Stimulated activated CD8-positive, alpha-beta memory T cell treated with anti-CD3 and anti-CD28 coated beads, Interleukin-2, amount 100 ng/mL, for 1 hour (primary cell): ENCODE results near the gene UBE2L6.

Experiments
- DNase-seq, 2 donors: peaks; one replicate each; pipeline ENCODE4 v3.0.0-alpha.2; 2020; ENCODE audit warnings: low read depth in 2 of 2

Gene UBE2L6

GRCh38 chr11:57530215-57530595 lies 37.3 kb downstream of the UBE2L6 start:
- DNase-seq = no peak

- no peak for DNase-seq
Observed at GRCh38 chr11:57529012-57529411, 38.5 kb downstream of the UBE2L6 start.

GRCh38 chr11:57527056-57527631 lies 40.3 kb downstream of the UBE2L6 start:
- DNase-seq = peak; percentile 57 to 61

GRCh38 chr11:57523419-57523818 lies 44.1 kb downstream of the UBE2L6 start:
- no peak for DNase-seq

- DNase-seq = no peak
Observed at GRCh38 chr11:57521116-57521515, 46.4 kb downstream of the UBE2L6 start.

GRCh38 chr11:57516061-57516443 lies 51.4 kb downstream of the UBE2L6 start:
- DNase-seq = no peak

- DNase-seq = no peak
Observed at GRCh38 chr11:57515332-57516060, 52.0 kb downstream of the UBE2L6 start, which contains the start of gene SLC43A1. TSS of gene SLC43A1 (minus strand) at chr11:57515702. CDS start at chr11:57514111, 1,591 bp downstream.

- no peak for DNase-seq
Observed at GRCh38 chr11:57514538-57515331, 52.7 kb downstream of the UBE2L6 start.

GRCh38 chr11:57513911-57514537 lies 53.4 kb downstream of the UBE2L6 start:
- no peak for DNase-seq

- DNase-seq = no peak
Observed at GRCh38 chr11:57513452-57513795, 54.0 kb downstream of the UBE2L6 start.

- no peak for DNase-seq
Observed at GRCh38 chr11:57512646-57513451, 54.6 kb downstream of the UBE2L6 start.

- no peak for DNase-seq
Observed at GRCh38 chr11:57511741-57512430, 55.6 kb downstream of the UBE2L6 start.

GRCh38 chr11:57508341-57509170 lies 58.9 kb downstream of the UBE2L6 start:
- DNase-seq = no peak

- DNase-seq = no peak
Observed at GRCh38 chr11:57506522-57506921, 61.0 kb downstream of the UBE2L6 start.

- DNase-seq = no peak
Observed at GRCh38 chr11:57504511-57504910, 63.0 kb downstream of the UBE2L6 start.

- DNase-seq = no peak
Observed at GRCh38 chr11:57502870-57503269, 64.6 kb downstream of the UBE2L6 start.

- DNase-seq = no peak
Observed at GRCh38 chr11:57502376-57502775, 65.1 kb downstream of the UBE2L6 start.

- DNase-seq = no peak
Observed at GRCh38 chr11:57501953-57502352, 65.5 kb downstream of the UBE2L6 start.
